Gastrocnemius medialis (tissue), 4 donors: ENCODE measurements around the gene CCDC92B. TPM values are rescaled to one million over a fixed set of nuclear protein-coding genes. Genes with fewer than 3 reads are reported as not detected.

Experiments used
- ATAC-seq, 2 donors: fragments of 150-250 bp; one replicate each; pipeline ENCODE4 v1.9.1; 2016
- DNase-seq, 2 donors: peaks; one replicate each; pipeline ENCODE4 v3.0.0-alpha.2; 2019
- H3K27ac ChIP-seq, 4 donors: fragments of 200-600 bp; sonication (generic); 1 replicate in 1 of 4; 2 replicates in 3 of 4; pipeline ENCODE4 v1.5.1; 2016 to 2018; ENCODE audit warnings: mild to moderate bottlenecking in 2 of 4, moderate library complexity in 1 of 4
- H3K27me3 ChIP-seq, 3 donors: fragments of 200-600 bp; sonication (generic) in 2 of 3; 1 replicate in 1 of 3; 2 replicates in 2 of 3; pipeline versions ENCODE4 v1.5.1 to v1.6.0; 2016 to 2019; ENCODE audit warnings: mild to moderate bottlenecking in 1 of 3, moderate library complexity in 1 of 3
- H3K36me3 ChIP-seq, 2 donors: fragments of 200-600 bp; sonication (generic) in 1 of 2; one replicate each; pipeline ENCODE4 v1.5.1; 2017 to 2018
- H3K4me1 ChIP-seq, 2 donors: fragments of 200-600 bp; sonication (generic) in 1 of 2; one replicate each; pipeline ENCODE4 v1.5.1; 2016 to 2017; ENCODE audit warnings: mild to moderate bottlenecking in 2 of 2
- H3K4me3 ChIP-seq, 4 donors: fragments of 200-600 bp; sonication (generic) in 3 of 4; 1 replicate in 1 of 4; 2 replicates in 3 of 4; pipeline ENCODE4 v1.5.1; 2016 to 2019; ENCODE audit warnings: mild to moderate bottlenecking in 2 of 4
- H3K9me3 ChIP-seq, 3 donors: fragments of 200-600 bp; sonication (generic) in 2 of 3; 1 replicate in 1 of 3; 2 replicates in 2 of 3; pipeline ENCODE4 v1.5.1; 2016 to 2019
- CTCF ChIP-seq, 5 experiments: fragments of 450-650 bp in 3 of 5; fragments of 200-600 bp in 2 of 5; sonication (generic) in 2 of 5; IDR thresholded peaks in 4 of 5; conservative IDR thresholded peaks in 1 of 5; 1 replicate in 4 of 5; 2 replicates in 1 of 5; pipeline ENCODE4 v1.5.1; 2016 to 2019; ENCODE audit warnings: antibody characterized with exemption in 5 of 5, mild to moderate bottlenecking in 3 of 5, moderate library complexity in 3 of 5
- POLR2A ChIP-seq, 2 donors: fragments of 450-650 bp; IDR thresholded peaks; one replicate each; pipeline ENCODE4 v1.6.1; 2017; ENCODE audit warnings: antibody characterized with exemption in 2 of 2, mild to moderate bottlenecking in 2 of 2, moderate library complexity in 2 of 2
- in situ Hi-C, 4 donors: fragments of 200-750 bp; cut with MboI; loops; one replicate each; pipeline versions ENCODE4 v1.15.0 to v1.8.0; 2017; ENCODE audit warnings: low sequenced_read_pairs in 4 of 4
- intact Hi-C: fragments of 100-400 bp; cut with DNase I; formaldehyde crosslinking; loops from one replicate; pipeline ENCODE4 v1.15.1; 2023; ENCODE audit warnings: low total_unique reads
- total RNA-seq, 4 donors: library from RNA; depleted of rRNA; stranded (reverse); fragments of >200 nt; gene quantifications; one replicate each; pipeline versions ENCODE4 v1.1.0 to v1.2.3, GENCODE V29; 2016

Gene CCDC92B
- total RNA-seq, 4 donors from 2014 or later = not detected

GRCh38 chr17:2690165-2691068 is 59.0 kb downstream of the CCDC92B start:
- Histone ChIP-seq H3K9me3 (no peaks in the 10 kb centered on the region), H3K36me3 (peaks cover 0 to 53% of the 10 kb centered on the region in 2 donors), H3K4me3 (peak overlapping the region in 1 of 4 donors; percentile 4), H3K4me1 (peaks cover 38 to 41% of the 10 kb centered on the region in 2 donors), H3K27ac (peak overlapping the region; percentile 82 to 94 (median 90)), H3K27me3 (no peaks in the 10 kb centered on the region)
- TF ChIP-seq CTCF (IDR thresholded peaks at IDR 0.05 in 4 of 5, conservative IDR thresholded peaks at IDR 0.05 in 1 of 5) = no peak
- TF ChIP-seq POLR2A (IDR thresholded peaks at IDR 0.05) = no peak
- intact Hi-C loops = no loop called here
- no peak for ATAC-seq
- peak in 1 of 2 donors; percentile 27 for DNase-seq
- in situ Hi-C loops = no loop called here

- H3K36me3 ChIP-seq = peaks cover 0 to 45% of the 10 kb centered on the region in 2 donors
- H3K4me3 ChIP-seq = peak overlapping the region in 2 of 4 donors; percentile 4 to 6
- TF ChIP-seq CTCF (IDR thresholded peaks at IDR 0.05 in 4 of 5, conservative IDR thresholded peaks at IDR 0.05 in 1 of 5) (no peak), POLR2A (IDR thresholded peaks at IDR 0.05) (no peak)
- H3K9me3 ChIP-seq = no peaks in the 10 kb centered on the region
- peaks cover 38 to 41% of the 10 kb centered on the region in 2 donors for H3K4me1 ChIP-seq
- in situ Hi-C loops (no loop called here), intact Hi-C loops (loop anchor here (5.0 kb wide), 1 partner anchor 97 kb away; the partner anchor contains the start of gene PAFAH1B1)
- no peak for ATAC-seq
- peak in 1 of 2 donors; percentile 54 for DNase-seq
- peak overlapping the region; percentile 82 to 94 (median 90) for H3K27ac ChIP-seq
- no peaks in the 10 kb centered on the region for H3K27me3 ChIP-seq
Observed at GRCh38 chr17:2689411-2690164, 59.9 kb downstream of the CCDC92B start.

GRCh38 chr17:2688351-2689342 is 60.8 kb downstream of the CCDC92B start:
- Histone ChIP-seq H3K9me3 (no peaks in the 10 kb centered on the region), H3K27ac (peak overlapping the region; percentile 82 to 94 (median 90)), H3K4me1 (peaks cover 38 to 41% of the 10 kb centered on the region in 2 donors), H3K36me3 (peaks cover 0 to 45% of the 10 kb centered on the region in 2 donors), H3K4me3 (no peak overlapping the region), H3K27me3 (no peaks in the 10 kb centered on the region)
- ATAC-seq (peak; percentile 64 to 73), DNase-seq (peak; percentile 86 to 88)
- TF ChIP-seq POLR2A (IDR thresholded peaks at IDR 0.05) (peak in 1 of 2 donors; percentile 50), CTCF (IDR thresholded peaks at IDR 0.05 in 4 of 5, conservative IDR thresholded peaks at IDR 0.05 in 1 of 5) (no peak)
- in situ Hi-C loops = no loop called here
- intact Hi-C loops = loop anchor here (5.0 kb wide), 1 partner anchor 96 kb away; the partner anchor contains the start of gene PAFAH1B1

GRCh38 chr17:2687074-2687418 is 62.4 kb downstream of the CCDC92B start:
- Histone ChIP-seq H3K27me3 (no peaks in the 10 kb centered on the region), H3K36me3 (peaks cover 0 to 45% of the 10 kb centered on the region in 2 donors), H3K9me3 (no peaks in the 10 kb centered on the region), H3K4me1 (peaks cover 38 to 41% of the 10 kb centered on the region in 2 donors), H3K27ac (peak overlapping the region; percentile 82 to 94 (median 90)), H3K4me3 (no peak overlapping the region)
- TF ChIP-seq CTCF (IDR thresholded peaks at IDR 0.05 in 4 of 5, conservative IDR thresholded peaks at IDR 0.05 in 1 of 5) (no peak), POLR2A (IDR thresholded peaks at IDR 0.05) (no peak)
- DNase-seq (no peak), ATAC-seq (no peak)
- in situ Hi-C loops (no loop called here), intact Hi-C loops (loop anchor here (2.0 to 5.0 kb wide), 2 partner anchors 24 to 95 kb away; partner anchors contain the start of genes CLUH and PAFAH1B1)
